GM18502 (cell line): ENCODE data around the gene SCN3A.

Experiments
- ATAC-seq: cut with Tn5 transposase; IDR thresholded peaks from one replicate; pipeline ENCODE4 v1.9.1; 2021; ENCODE audit warnings: mild to moderate bottlenecking; ENCODE audit not compliant: unreplicated experiment, poor library complexity

SCN3A gene

DNA sequence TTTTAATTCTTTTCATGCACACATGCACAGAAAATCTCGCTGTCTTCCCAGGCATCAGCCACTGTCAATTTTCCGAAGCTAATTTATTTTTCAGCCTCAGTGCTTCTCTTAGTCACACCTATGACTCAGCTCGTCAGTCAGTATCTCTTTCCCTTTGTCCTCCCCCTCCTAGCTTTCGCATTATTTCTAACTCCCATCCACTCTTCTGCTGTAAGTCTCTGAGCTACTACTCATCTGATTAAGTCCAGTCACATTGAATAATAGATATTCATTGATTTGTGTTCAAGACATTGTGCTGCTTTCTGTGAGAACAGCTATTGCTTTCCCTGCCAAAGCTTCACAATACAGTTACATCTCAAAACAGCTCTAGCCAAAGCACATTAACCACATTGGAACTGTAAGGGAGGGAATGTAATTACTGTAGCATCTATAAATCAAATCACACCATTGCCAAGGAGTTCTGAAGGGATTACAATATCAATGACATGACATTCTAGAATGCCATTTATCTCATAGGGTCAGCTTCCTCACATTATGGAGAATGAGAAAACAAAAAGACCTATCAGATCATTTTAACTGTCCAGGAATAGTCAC is 89.4 kb downstream of the SCN3A start:
- no peak for ATAC-seq

DNA sequence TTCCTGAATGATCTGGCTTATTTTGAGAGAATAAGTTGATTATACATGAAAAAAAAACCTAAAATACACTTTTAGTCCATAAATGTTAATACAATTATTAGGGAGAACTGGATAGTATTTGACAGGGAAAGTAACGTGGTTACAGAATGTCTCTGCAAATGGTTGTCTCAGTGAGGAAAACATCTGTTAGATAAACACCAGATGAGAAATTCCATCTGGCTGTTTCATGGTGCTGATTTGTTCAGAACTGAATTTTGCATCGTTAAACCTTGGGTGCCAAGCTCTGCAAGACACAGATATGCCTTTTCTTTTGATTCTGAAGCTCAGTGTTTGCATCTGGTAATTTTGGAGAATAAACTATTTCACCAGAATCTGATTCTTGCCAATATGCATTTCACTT is 90.4 kb downstream of the SCN3A start:
- no peak for ATAC-seq

- no peak for ATAC-seq
Observed at GRCh38 chr2:165112789-165113188, 91.1 kb downstream of the SCN3A start.

- ATAC-seq: no peak
Observed at GRCh38 chr2:165112133-165112573, 91.7 kb downstream of the SCN3A start.

DNA sequence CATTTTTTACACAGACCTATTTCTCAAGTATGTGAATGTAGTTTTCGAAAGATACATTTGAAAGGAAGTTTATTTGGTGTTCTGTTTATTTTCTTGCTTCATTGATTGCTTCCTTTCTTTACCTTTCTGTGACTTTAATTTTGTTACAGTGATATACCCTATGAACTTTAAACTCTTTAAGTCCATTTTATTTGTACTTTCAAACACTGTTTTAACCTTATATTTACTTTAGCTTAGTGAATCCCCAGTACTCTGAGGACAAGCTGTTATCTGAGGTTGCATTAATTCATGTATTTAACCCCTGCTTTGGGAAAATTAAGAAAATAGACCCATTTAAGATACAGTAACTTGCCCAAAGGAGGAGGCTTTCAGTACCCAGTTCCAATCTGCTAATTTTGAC is 93.5 kb downstream of the SCN3A start:
- ATAC-seq: no peak

DNA sequence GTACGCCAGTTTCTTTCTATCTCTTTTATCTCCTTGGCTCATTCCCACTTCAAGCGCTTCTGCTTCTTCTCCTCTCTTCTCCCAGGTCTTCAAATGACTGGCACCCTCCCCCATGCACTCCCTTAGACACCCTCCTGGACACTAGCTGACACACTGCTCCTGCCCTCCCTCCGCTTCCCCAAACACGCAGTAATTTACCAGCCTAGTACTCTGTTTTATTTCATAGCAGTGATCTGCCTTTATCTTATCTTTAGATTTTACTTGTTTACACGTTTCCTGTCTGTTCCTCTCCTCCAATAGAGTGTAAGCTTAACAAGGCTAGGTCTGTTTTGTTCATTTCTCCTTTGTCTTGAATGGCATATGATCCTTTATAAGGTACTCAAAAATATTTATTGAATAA is 93.9 kb downstream of the SCN3A start:
- no peak for ATAC-seq

- no peak for ATAC-seq
Observed at GRCh38 chr2:165105926-165106325, 97.9 kb downstream of the SCN3A start.

- ATAC-seq: no peak
Observed at GRCh38 chr2:165087933-165088901, 115.6 kb downstream of the SCN3A start.

DNA sequence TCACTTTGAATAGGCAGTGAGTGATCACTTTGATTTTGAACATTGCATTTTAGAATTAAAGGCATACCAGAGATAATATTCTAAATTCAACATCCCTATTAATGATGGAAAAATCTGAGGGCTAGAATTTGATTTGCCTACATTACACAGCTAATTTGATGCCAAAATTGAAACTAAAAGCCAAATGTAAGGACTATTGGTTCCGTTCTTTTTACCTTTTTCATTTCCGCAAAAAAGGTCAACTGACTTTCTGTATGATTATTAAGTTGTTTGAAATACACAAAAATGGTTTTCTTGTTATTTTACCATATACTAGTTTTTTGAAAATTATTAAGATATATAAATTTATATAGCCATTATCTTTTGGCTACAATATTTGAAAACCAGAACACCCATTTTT is 117.5 kb downstream of the SCN3A start:
- no peak for ATAC-seq

DNA sequence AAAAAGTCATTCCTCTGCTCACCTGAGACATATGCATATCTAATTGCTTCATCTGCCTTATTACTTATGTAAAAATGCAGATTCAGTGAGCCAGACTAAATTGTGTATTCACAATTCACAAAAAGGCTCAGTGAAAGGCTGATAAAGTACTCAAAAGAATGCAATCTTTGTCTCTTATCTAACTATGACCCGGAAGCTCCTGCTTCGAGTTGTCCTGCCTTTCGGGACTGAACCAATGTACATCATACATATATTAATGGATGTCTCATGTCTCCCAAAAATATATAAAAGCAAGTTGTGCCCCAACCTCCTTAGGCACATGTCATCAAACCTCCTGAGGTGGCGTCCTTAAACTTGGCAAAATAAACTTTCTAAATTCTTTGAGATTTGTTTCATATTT is 120.5 kb downstream of the SCN3A start:
- ATAC-seq: no peak

GRCh38 chr2:165082479-165082878 is 121.4 kb downstream of the SCN3A start:
- no peak for ATAC-seq

- no peak for ATAC-seq
Observed at GRCh38 chr2:165081276-165081675, 122.6 kb downstream of the SCN3A start.

DNA sequence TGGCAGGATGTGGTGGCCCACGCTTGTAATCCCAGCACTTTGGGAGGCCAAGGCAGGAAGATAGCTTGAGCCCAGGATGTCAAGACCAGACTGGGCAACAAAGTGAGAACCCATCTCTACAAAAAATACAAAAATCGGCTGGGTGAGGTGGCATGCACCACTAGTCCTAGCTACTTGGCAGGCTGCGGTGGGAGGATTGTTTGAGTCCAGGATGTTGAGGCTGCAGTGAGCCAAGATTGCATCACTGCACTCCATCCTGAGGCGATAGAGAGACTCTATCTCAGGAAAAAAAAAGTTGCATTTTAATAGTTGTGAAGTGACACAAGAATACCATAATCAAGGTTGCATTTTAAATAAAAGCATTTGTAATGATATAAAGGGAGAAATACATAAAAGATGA is 124.4 kb downstream of the SCN3A start:
- no peak for ATAC-seq

DNA sequence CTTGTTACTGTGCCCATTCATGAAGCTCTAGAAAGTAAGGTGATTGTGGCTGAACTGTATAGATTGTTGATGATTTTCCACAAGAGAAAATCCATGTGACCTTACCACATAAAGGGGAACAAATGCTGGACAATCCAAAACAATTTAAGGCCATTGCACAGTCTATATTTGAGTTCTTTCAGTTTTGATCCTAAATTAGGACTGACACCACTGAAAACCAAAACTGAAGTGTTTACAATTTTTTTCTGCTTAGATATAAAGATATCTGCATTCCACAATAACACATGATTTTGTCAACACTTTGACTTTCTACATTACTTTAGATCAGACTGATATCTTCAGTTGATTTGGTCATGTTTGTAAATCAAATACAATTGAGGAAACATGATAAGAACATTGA is 124.9 kb downstream of the SCN3A start:
- ATAC-seq: no peak

GRCh38 chr2:165074884-165075283 is 129.0 kb downstream of the SCN3A start:
- no peak for ATAC-seq

GRCh38 chr2:165074323-165074722 is 129.5 kb downstream of the SCN3A start:
- no peak for ATAC-seq

DNA sequence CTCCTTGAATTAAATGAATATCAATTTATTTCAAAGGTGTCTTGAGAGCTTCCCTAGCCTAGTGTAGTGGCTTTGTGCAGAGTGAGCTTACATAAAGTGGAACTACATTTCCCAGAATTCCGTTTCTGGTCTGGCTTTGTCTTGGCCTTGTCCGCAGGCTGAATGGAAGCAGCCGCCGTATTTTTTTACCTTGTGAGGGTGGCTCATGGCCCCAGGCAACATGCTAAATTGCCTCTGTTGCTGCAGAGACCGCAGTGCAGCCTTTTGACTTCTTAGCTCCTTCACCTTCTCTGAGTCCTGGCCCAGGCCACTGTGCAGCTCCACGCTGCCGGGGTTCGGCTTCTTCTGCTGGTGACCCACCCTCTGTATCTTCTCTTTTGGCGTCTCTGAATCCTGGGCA is 133.8 kb downstream of the SCN3A start:
- ATAC-seq: no peak

DNA sequence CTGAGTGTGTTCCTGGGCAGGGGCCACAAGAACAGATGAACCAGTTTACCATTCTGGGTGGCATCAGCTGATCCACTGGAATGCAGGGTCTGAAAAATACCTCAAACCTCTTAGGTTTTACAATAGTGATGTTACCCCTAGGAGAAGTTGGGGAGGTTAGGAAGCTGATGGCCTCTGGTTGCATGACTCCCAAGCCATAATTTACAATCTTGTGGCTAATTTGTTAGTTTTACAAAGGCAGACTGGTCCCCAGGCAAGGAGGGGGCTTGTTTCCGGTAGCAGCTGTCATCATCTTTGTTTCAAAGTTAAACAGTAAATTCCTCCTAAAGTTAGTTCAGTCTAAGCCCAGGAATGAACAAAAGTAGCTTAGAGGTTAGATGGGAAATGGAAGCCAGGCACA is 134.7 kb downstream of the SCN3A start:
- no peak for ATAC-seq

DNA sequence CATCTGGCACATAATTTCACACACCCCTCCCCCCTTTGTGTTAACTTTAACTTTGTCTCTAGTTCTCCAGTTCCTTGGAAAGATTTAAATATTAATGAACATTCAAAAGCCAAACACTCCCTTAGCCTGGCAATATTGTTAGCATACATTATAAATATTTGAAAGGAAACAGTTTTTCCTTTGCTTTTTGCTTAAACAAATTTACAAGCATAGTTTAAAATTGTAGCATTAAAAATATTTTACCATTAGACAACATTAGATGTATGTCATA is 135.4 kb downstream of the SCN3A start:
- ATAC-seq: no peak

- no peak for ATAC-seq
Observed at GRCh38 chr2:165067643-165068486, 136.0 kb downstream of the SCN3A start.

- ATAC-seq: no peak
Observed at GRCh38 chr2:165064743-165065142, 139.1 kb downstream of the SCN3A start.
